Measurements from ENCODE around the gene USB1. TPM values are rescaled to one million over a fixed set of nuclear protein-coding genes. Genes with fewer than 3 reads are reported as not detected.

Gene USB1
- total RNA-seq, 1 donor from 2014 or later, result 9.4 TPM

- no peak for DNase-seq (ENCODE audit: low read depth)
Measured at GRCh38 chr16:58031016-58031800, 30.0 kb downstream of the USB1 start.

GRCh38 chr16:58032710-58033293, 31.6 kb downstream of the USB1 start:
- no peak for DNase-seq (ENCODE audit: low read depth)

GRCh38 chr16:58034128-58034685, 33.0 kb downstream of the USB1 start:
- no peak for DNase-seq (ENCODE audit: low read depth)

- no peak for DNase-seq (ENCODE audit: low read depth)
Measured at GRCh38 chr16:58034774-58035173, 33.6 kb downstream of the USB1 start.

- peak; percentile 76 for DNase-seq (ENCODE audit: low read depth)
Measured at GRCh38 chr16:58035356-58036170, 34.4 kb downstream of the USB1 start.

GRCh38 chr16:58036943-58037342, 35.7 kb downstream of the USB1 start:
- DNase-seq (ENCODE audit: low read depth), result no peak

GRCh38 chr16:58037365-58038057, 36.3 kb downstream of the USB1 start:
- no peak for DNase-seq (ENCODE audit: low read depth)

GRCh38 chr16:58038219-58038641, 37.0 kb downstream of the USB1 start:
- DNase-seq (ENCODE audit: low read depth), result no peak

GRCh38 chr16:58039829-58040495, 38.8 kb downstream of the USB1 start:
- DNase-seq (ENCODE audit: low read depth), result no peak

GRCh38 chr16:58040496-58040846, 39.3 kb downstream of the USB1 start:
- no peak for DNase-seq (ENCODE audit: low read depth)

GRCh38 chr16:58040945-58041627, 39.9 kb downstream of the USB1 start:
- no peak for DNase-seq (ENCODE audit: low read depth)

- DNase-seq (ENCODE audit: low read depth), result no peak
Measured at GRCh38 chr16:58041628-58041955, 40.4 kb downstream of the USB1 start.

GRCh38 chr16:58042001-58042885, 41.0 kb downstream of the USB1 start:
- DNase-seq (ENCODE audit: low read depth), result no peak

- no peak for DNase-seq (ENCODE audit: low read depth)
Measured at GRCh38 chr16:58042886-58043515, 41.8 kb downstream of the USB1 start.

GRCh38 chr16:58043571-58044155, 42.5 kb downstream of the USB1 start:
- DNase-seq (ENCODE audit: low read depth), result no peak

GRCh38 chr16:58044266-58045019, 43.2 kb downstream of the USB1 start:
- DNase-seq (ENCODE audit: low read depth), result no peak

- no peak for DNase-seq (ENCODE audit: low read depth)
Measured at GRCh38 chr16:58045096-58045495, 43.9 kb downstream of the USB1 start.

Data from myocyte (in vitro differentiated cells).